Fibroblast of lung (primary cell): ENCODE data around the gene NAT8L. TPM values are rescaled to one million over a fixed set of nuclear protein-coding genes. Genes with fewer than 3 reads are reported as not detected.

Experiments
- DNase-seq, 2 donors: peaks; one replicate each; pipeline versions ENCODE4 v3.0.0 to v3.0.0-alpha.2; 2010; ENCODE audit warnings: low read depth in 2 of 2
- H2AFZ ChIP-seq: 2 replicates; pipeline ENCODE4 v1.5.1; 2012; ENCODE audit warnings: low read length, control low read depth, inconsistent platforms
- H3K27ac ChIP-seq: 2 replicates; pipeline ENCODE4 v1.5.1; 2011; ENCODE audit warnings: low read length, control low read depth; ENCODE audit not compliant: insufficient read depth
- H3K27me3 ChIP-seq: 2 replicates; pipeline ENCODE4 v1.5.1; 2011; ENCODE audit warnings: mild to moderate bottlenecking, low read length; ENCODE audit not compliant: control insufficient read depth, insufficient read depth
- H3K36me3 ChIP-seq: 2 replicates; pipeline ENCODE4 v1.5.1; 2011; ENCODE audit warnings: low read length; ENCODE audit not compliant: control insufficient read depth, insufficient read depth
- H3K4me1 ChIP-seq: 2 replicates; pipeline ENCODE4 v1.5.1; 2011; ENCODE audit warnings: low read length; ENCODE audit not compliant: control insufficient read depth, insufficient read depth; ENCODE audit errors: extremely low read depth
- H3K4me2 ChIP-seq: 2 replicates; pipeline ENCODE4 v1.5.1; 2011; ENCODE audit warnings: low read length, control low read depth; ENCODE audit not compliant: insufficient read depth; ENCODE audit errors: extremely low read depth
- H3K4me3 ChIP-seq, 4 experiments: fragments of 200-600 bp in 1 of 4; sonication (generic) in 1 of 4; replicated peaks in 1 of 4; 2 replicates each; pipeline ENCODE4 v1.5.1; 2011 to 2016; ENCODE audit warnings: low read length in 4 of 4, low read depth in 3 of 4, mild to moderate bottlenecking in 3 of 4, control low read depth in 2 of 4, inconsistent platforms in 1 of 4, mixed read lengths in 1 of 4; ENCODE audit not compliant: insufficient read depth in 1 of 4; ENCODE audit errors: control extremely low read depth in 1 of 4
- H3K79me2 ChIP-seq: 2 replicates; pipeline ENCODE4 v1.5.1; 2012; ENCODE audit warnings: mild to moderate bottlenecking, low read length, inconsistent platforms; ENCODE audit not compliant: control insufficient read depth, insufficient read depth
- H3K9ac ChIP-seq: 2 replicates; pipeline ENCODE4 v1.5.1; 2011; ENCODE audit warnings: mild to moderate bottlenecking, low read length, control low read depth; ENCODE audit not compliant: insufficient read depth
- H3K9me3 ChIP-seq: 2 replicates; pipeline ENCODE4 v1.5.1; 2012; ENCODE audit warnings: low read depth, low read length; ENCODE audit not compliant: control insufficient read depth, insufficient read depth
- H4K20me1 ChIP-seq: 2 replicates; pipeline ENCODE4 v1.5.1; 2011; ENCODE audit warnings: low read length; ENCODE audit not compliant: control insufficient read depth, insufficient read depth; ENCODE audit errors: extremely low read depth
- CTCF ChIP-seq, 2 donors: IDR thresholded peaks in 1 of 2; conservative IDR thresholded peaks in 1 of 2; 1 replicate in 1 of 2; 2 replicates in 1 of 2; pipeline ENCODE4 v1.5.1; 2011 to 2012; ENCODE audit warnings: low read length in 2 of 2, control low read depth in 1 of 2, inconsistent platforms in 1 of 2, low read depth in 1 of 2, mild to moderate bottlenecking in 1 of 2
- EZH2 ChIP-seq: IDR thresholded peaks from 2 replicates; pipeline ENCODE4 v1.5.1; 2012; ENCODE audit warnings: low read length, control low read depth, mild to moderate bottlenecking; ENCODE audit errors: missing control alignments
- polyA plus RNA-seq, 2 donors: library from polyadenylated mRNA; depleted of rRNA in 1 of 2; stranded (reverse) in 1 of 2; unstranded in 1 of 2; fragments of >200 nt; gene quantifications; 2 replicates each; pipeline ENCODE4 v1.2.1, GENCODE V29; 2011 to 2012; ENCODE audit warnings: missing spikeins in 1 of 2
- total RNA-seq: library from RNA; depleted of rRNA; stranded (reverse); fragments of >200 nt; gene quantifications from 2 replicates; pipeline ENCODE4 v1.2.1, GENCODE V29; 2014

Gene NAT8L
- total and polyA plus RNA-seq, 2 donors (not counting 1 experiment from before 2014, with no cell fraction given), result 0.01 to 0.17 TPM

GRCh38 chr4:2101346-2102044 is 42.4 kb downstream of the NAT8L start:
- Histone ChIP-seq H3K9ac (no peak overlapping the region), H3K27ac (no peak overlapping the region)

GRCh38 chr4:2102045-2102883 is 43.1 kb downstream of the NAT8L start:
- no peak overlapping the region for H3K27ac ChIP-seq
- no peak overlapping the region for H3K9ac ChIP-seq
- H3K4me2 ChIP-seq, result no peak overlapping the region
- no peaks in the 10 kb centered on the region for H3K79me2 ChIP-seq
- no peak for TF ChIP-seq CTCF (conservative IDR thresholded peaks at IDR 0.05 in 1 of 2, IDR thresholded peaks at IDR 0.05 in 1 of 2; ENCODE audit: low read depth in 1 of 2, low read length in 2 of 2)
- TF ChIP-seq EZH2, result no peak
- no peaks in the 10 kb centered on the region for H4K20me1 ChIP-seq
- no peak for DNase-seq
- H3K27me3 ChIP-seq, result no peaks in the 10 kb centered on the region
- no peaks in the 10 kb centered on the region for H3K9me3 ChIP-seq
- no peaks in the 10 kb centered on the region for H3K36me3 ChIP-seq
- no peak overlapping the region for H3K4me3 ChIP-seq
- H2AFZ ChIP-seq, result no peak overlapping the region
- peaks cover 2% of the 10 kb centered on the region for H3K4me1 ChIP-seq

More at GRCh38 chr4:2101346-2102044, 42.4 kb downstream of the NAT8L start:
- Histone ChIP-seq H3K27me3 (no peaks in the 10 kb centered on the region), H3K4me2 (peak overlapping the region; percentile 35), H3K9me3 (no peaks in the 10 kb centered on the region), H3K36me3 (no peaks in the 10 kb centered on the region), H3K79me2 (no peaks in the 10 kb centered on the region), H4K20me1 (no peaks in the 10 kb centered on the region), H3K4me3 (no peak overlapping the region), H3K4me1 (peaks cover 2% of the 10 kb centered on the region), H2AFZ (no peak overlapping the region)
- DNase-seq, result peak in 1 of 2 donors; percentile 23
- TF ChIP-seq EZH2, result no peak
- no peak for TF ChIP-seq CTCF (conservative IDR thresholded peaks at IDR 0.05 in 1 of 2, IDR thresholded peaks at IDR 0.05 in 1 of 2; ENCODE audit: low read depth in 1 of 2, low read length in 2 of 2)

- Histone ChIP-seq H3K4me2 (no peak overlapping the region), H4K20me1 (no peaks in the 10 kb centered on the region), H3K27me3 (no peaks in the 10 kb centered on the region), H3K4me3 (no peak overlapping the region), H3K79me2 (no peaks in the 10 kb centered on the region), H3K36me3 (no peaks in the 10 kb centered on the region), H3K4me1 (peaks cover 2% of the 10 kb centered on the region), H3K9me3 (no peaks in the 10 kb centered on the region), H3K9ac (no peak overlapping the region), H3K27ac (no peak overlapping the region), H2AFZ (no peak overlapping the region)
- TF ChIP-seq CTCF (conservative IDR thresholded peaks at IDR 0.05 in 1 of 2, IDR thresholded peaks at IDR 0.05 in 1 of 2; ENCODE audit: low read depth in 1 of 2, low read length in 2 of 2) (no peak), EZH2 (no peak)
- DNase-seq, result no peak
These were observed 44.2 kb downstream of the NAT8L start for GRCh38 chr4:2103127-2103842.
